ENCODE data around the gene DHRS11.
"Not testable (repeated sequence)": the region's sequence is repeated elsewhere in the genome, so short reads cannot be mapped to it uniquely, and the experiment has no call there.

The DHRS11 gene

GRCh38 chr17:36593656-36594316 lies 2.1 kb downstream of the DHRS11 start:
- no peak for DNase-seq (ENCODE audit: low read depth in 2 of 2)

- DNase-seq (ENCODE audit: low read depth in 2 of 2), result no peak
Measured at GRCh38 chr17:36594626-36595401, 3.1 kb downstream of the DHRS11 start.

GRCh38 chr17:36597226-36597625 lies 5.5 kb downstream of the DHRS11 start:
- DNase-seq (ENCODE audit: low read depth in 2 of 2), result no peak

- DNase-seq (ENCODE audit: low read depth in 2 of 2), result no peak
Measured at GRCh38 chr17:36597866-36598777, 6.4 kb downstream of the DHRS11 start.

- no peak for DNase-seq (ENCODE audit: low read depth in 2 of 2)
Measured at GRCh38 chr17:36598951-36599401, 7.3 kb downstream of the DHRS11 start.

GRCh38 chr17:36599546-36600250 lies 8.0 kb downstream of the DHRS11 start:
- no peak for DNase-seq (ENCODE audit: low read depth in 2 of 2)

DNA sequence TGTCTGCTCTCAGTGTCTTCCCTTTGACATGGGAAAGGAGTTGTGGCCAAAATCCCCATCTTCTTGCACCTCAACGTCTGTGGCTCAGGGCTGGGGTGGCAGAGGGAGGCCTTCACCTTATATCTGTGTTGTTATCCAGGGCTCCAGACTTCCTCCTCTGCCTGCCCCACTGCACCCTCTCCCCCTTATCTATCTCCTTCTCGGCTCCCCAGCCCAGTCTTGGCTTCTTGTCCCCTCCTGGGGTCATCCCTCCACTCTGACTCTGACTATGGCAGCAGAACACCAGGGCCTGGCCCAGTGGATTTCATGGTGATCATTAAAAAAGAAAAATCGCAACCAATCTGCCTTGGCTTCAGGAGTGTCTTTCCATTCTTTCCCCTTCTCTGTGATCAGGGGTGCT lies 8.8 kb downstream of the DHRS11 start:
- no peak for DNase-seq (ENCODE audit: low read depth in 2 of 2)

DNA sequence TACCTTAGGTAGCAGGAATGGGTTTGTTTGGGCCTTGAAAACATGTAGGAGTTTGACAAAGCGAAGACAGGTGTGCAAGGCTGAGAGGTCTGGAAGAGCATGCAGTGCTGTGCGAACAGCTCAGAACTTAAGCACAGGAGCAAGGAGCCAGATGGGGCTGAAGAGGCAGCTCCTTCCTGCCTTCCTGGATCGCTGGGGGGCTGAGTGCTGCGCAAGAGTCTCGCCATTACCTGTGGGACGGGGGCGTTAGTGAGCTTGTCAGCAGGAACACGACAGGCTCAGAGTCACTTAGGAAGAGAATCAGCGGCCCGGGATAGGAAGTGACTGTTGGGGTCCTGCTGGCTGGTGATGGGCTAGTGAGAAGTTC lies 9.2 kb downstream of the DHRS11 start:
- peak in 1 of 2 experiments; percentile 11 for DNase-seq (ENCODE audit: low read depth in 2 of 2)

GRCh38 chr17:36601303-36602029 lies 9.8 kb downstream of the DHRS11 start, which contains the start of gene MRM1:
Gene MRM1 (plus strand): TSS chr17:36601583. CDS start chr17:36601811, 228 bp downstream.
- peak; percentile 85 to 88 for DNase-seq (ENCODE audit: low read depth in 2 of 2)

DNA sequence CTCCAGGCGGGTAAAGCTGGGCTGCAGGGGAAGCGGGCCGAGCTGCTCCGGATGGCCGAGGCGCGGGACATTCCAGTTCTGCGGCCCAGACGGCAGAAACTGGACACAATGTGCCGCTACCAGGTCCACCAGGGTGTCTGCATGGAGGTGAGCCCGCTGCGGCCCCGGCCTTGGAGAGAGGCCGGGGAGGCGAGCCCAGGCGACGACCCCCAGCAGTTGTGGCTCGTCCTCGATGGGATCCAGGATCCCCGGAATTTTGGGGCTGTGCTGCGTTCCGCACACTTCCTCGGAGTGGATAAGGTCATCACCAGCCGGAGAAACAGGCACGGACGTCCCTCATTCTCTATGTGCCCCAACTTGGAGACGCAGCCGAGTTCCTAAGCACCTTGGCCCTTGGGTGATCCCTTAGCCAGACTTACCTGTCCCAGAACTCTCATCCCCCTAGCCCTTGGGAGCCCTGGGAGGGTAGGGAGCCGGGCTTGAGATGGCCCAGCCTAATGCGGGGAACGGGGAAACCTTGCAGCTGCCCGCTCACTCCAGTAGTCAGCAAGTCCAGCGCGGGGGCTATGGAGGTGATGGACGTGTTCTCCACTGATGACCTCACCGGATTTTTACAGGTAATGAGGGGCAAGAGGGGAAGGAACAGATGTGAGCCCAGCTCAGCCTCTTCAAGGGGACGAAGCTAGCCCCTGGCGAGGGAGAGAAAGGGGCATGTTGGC lies 10.5 kb downstream of the DHRS11 start:
- DNase-seq (ENCODE audit: low read depth in 2 of 2), result peak in 1 of 2 experiments; percentile 7

DNA sequence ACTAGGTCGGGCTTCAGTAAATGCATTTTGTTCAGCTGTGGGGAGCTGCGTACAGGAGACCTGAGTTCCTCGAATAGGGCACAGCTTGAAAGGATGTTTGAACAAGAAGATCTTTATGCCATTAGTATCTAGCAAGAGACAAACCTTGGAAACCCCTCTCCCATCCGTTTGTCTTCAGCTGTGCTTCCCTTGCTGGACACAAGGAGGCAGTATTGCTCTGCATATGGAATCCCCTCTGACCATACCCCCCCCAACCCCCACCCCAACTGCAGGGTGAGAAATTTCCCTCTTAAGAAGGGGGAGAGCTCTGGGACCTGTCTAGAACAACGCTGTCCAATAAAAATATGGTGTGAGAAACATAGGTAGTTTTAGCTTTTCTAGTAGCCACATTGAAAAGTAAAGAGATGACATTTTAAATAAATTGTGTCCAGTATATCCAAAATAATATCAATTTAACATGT lies 11.3 kb downstream of the DHRS11 start:
- DNase-seq (ENCODE audit: low read depth in 2 of 2), result peak; percentile 37 to 67

DNA sequence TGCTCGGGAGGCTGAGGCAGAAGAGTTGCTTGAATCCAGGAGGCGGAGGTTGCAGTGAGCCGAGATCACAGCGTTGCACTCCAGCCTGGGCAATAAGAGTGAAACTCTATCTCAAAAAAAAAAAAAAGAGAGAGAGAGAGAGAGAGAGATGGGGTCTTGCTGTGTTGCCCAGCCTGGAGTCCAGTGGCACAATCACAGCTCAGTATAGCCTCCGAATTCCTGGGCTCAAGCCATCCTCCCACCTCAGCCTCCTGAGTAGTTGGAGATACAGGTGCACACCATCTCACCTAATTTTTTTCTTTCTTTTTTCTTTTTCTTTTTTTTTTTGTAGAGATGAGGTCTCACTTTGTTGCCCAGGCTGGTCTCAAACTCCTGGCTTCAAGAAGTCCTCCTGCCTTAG lies 13.3 kb downstream of the DHRS11 start:
- DNase-seq (ENCODE audit: low read depth in 2 of 2), result not testable (repeated sequence)

- no peak for DNase-seq (ENCODE audit: low read depth in 2 of 2)
Measured at GRCh38 chr17:36608280-36608679, 16.6 kb downstream of the DHRS11 start.

- no peak for DNase-seq (ENCODE audit: low read depth in 2 of 2)
Measured at GRCh38 chr17:36608794-36609497, 17.3 kb downstream of the DHRS11 start.

DNA sequence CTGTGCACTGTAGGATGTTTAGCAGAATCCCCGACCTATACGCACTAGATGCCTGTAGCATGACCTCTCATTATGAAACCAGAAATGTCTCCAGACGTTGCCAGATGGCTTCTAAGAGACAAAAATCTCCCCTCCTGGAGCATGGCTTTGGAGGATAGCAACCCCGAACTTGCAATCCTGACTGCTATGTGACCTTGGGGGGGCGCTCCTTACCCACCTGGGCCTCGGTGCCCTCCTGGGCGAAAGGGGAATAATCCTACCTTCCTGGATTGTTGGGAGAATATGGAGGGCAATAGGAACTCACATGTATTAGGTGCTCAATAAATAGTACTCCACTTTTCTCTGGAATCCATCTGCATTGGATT lies 17.8 kb downstream of the DHRS11 start:
- no peak for DNase-seq (ENCODE audit: low read depth in 2 of 2)

GRCh38 chr17:36610474-36610873 lies 18.8 kb downstream of the DHRS11 start:
- DNase-seq (ENCODE audit: low read depth in 2 of 2), result no peak

- no peak for DNase-seq (ENCODE audit: low read depth in 2 of 2)
Measured at GRCh38 chr17:36611345-36612072, 19.8 kb downstream of the DHRS11 start.

DNA sequence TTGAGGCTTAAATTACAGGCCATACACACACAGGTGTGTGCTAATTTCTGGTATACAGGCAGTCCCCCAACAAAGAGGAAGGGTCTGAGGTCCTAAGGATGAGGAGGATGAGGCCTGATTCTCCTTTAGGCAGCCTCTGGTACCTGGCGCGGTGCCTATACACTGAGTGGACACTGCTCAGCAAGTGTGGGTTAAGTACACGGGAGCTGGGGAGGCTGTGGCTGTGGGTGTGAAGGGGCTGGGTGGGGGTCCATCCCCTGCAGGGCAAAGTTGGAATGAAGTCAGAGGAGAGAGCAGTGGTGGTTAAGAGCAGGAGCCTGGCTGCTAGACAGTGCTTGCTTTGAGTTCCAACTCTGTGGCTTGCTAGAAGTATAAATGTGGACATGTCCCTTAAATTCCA lies 20.6 kb downstream of the DHRS11 start:
- DNase-seq (ENCODE audit: low read depth in 2 of 2), result no peak

DNA sequence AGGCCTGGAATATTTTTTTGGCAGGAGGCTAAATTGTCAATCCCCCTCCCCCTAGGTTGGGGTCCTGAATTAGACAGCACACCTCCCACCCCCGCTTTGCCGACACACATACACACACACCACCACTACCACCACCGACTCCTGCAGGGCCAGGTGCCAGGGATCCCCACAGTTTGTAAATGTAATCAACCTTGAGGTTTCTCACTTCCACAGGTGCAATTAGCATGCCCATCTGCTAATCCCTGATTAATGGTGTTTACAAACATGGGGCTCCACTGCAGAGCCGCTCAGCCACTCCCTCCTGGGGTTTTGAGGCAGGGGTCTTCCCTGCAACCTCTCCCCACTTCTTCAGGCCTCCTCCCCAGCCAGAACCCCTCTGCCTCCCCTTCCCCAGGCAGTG lies 21.5 kb downstream of the DHRS11 start:
- no peak for DNase-seq (ENCODE audit: low read depth in 2 of 2)

Data from stimulated activated CD4-positive, alpha-beta T cell treated with anti-CD3 and anti-CD28 coated beads, Interleukin-12 subunit alpha, Interleukin-12 subunit beta, amount 100 ng/mL, for 24 hours (primary cell).